Activated T-cell treated with anti-CD3 and anti-CD28 coated beads for 24 hours (primary cell): ENCODE data around the gene PDSS2.
"Not testable (repeated sequence)": the region's sequence is repeated elsewhere in the genome, so short reads cannot be mapped to it uniquely, and the experiment has no call there.

Experiments used
- DNase-seq: peaks from one replicate; pipeline ENCODE4 v3.0.0-alpha.2; 2020; ENCODE audit warnings: low read depth

PDSS2 gene

GRCh38 chr6:107416145-107416544 is 43.2 kb downstream of the PDSS2 start:
- DNase-seq, result no peak

- DNase-seq, result no peak
These were observed 45.3 kb downstream of the PDSS2 start for GRCh38 chr6:107413966-107414645.

GRCh38 chr6:107411161-107411560 is 48.2 kb downstream of the PDSS2 start:
- no peak for DNase-seq

- DNase-seq, result no peak
These were observed 49.4 kb downstream of the PDSS2 start for GRCh38 chr6:107409942-107410341.

DNA sequence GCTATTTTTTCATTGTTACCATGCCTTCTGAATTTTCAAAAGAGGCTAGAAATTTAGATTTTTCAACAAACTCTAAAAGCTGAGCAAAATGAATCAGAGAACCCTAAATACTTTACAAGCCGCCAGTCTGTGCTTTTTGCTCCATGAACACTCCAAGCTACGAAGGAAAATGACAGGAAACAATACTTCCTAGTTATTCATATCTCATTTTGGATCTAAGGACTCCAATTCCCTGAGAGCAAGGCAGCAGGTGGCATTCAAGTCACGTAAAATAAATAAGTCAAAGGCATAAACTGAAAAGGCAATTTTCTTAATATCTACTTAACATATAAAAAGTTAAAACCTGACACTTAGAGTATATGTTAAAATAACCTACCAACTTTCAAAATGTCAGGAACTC is 50.6 kb downstream of the PDSS2 start:
- no peak for DNase-seq

- DNase-seq, result no peak
These were observed 54.4 kb downstream of the PDSS2 start for GRCh38 chr6:107405002-107405401.

- no peak for DNase-seq
These were observed 56.8 kb downstream of the PDSS2 start for GRCh38 chr6:107402533-107402932.

DNA sequence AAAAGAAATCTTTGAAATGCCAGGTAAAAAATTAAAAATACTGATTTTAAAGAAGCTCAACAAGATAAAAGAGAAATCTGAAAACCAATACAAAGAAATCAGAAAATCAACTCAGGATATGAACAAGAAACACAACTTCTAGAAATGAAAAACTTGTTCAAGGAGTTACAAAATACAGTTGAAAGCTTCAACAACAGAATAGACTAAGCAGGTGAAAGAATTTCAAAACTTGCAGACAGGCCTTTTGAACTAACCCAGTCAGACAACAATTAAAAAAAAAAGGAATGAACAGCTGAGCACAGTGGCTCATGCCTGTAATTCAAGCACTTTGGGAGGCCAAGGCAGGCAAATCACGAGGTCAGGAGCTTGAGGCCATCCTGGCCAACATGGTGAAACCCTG is 57.8 kb downstream of the PDSS2 start:
- DNase-seq, result no peak

DNA sequence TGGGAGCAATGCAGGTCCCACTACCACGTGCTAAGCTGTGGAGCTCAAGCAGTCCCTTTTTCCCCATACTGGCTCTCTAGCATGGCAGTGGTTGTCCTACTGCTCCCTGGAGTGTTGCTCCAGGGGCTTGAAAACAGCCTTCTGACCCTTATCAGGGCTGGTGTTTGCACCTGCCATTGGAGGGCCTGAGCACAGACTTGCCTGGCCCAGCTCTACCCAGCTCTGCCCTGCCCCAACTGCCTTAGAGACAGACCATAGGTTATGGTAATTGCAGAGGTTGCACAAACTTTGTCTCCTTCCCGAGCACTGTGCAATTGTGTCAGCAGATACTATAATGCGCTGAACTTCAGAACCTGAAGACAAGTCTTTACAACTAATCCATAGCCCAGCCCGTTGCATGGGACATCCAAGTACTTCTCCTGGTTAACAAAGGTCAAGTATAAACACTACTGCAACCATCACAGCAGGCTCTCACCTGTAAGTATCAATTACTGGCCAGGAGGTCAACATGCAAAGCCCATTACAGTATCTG is 58.7 kb downstream of the PDSS2 start:
- DNase-seq, result no peak

DNA sequence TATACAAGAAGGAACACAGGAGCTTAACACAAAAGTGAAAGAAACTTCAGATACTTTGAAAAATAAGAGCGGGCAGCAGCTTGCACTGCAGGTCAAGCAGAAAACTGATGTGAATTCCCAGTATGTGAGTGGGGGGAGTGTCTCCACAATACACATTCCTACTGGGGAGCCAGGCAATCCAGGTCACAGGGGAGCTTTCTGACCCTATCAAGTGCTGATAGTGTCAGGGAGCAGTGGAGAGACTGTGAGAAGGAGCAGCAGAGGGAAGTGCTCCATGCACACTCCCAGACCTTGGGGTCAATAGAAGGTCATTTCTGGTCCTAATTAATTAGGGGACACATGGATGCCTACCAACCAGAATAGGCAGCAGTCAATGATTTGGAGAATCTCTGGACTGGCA is 59.4 kb downstream of the PDSS2 start:
- no peak for DNase-seq

GRCh38 chr6:107398001-107398400 is 61.4 kb downstream of the PDSS2 start:
- DNase-seq, result no peak

DNA sequence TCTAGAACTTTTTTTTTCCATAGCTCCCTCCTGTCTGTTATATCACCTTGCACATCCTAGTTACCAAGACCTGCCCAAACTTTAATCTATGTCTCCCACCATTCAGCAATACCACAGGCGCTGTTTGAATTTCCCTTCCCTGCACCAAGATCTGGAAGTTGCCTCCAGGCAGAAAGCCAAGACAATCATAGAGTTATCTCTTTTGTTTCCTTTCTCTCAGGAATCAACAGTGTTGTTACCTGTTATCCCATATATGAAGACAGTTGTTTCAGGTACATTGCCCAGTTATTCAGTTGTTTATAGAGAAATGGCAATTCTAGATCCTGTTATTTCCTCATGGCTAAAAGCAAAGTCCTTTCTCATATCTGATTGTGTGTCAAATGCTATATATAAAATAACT is 63.2 kb downstream of the PDSS2 start:
- no peak for DNase-seq

DNA sequence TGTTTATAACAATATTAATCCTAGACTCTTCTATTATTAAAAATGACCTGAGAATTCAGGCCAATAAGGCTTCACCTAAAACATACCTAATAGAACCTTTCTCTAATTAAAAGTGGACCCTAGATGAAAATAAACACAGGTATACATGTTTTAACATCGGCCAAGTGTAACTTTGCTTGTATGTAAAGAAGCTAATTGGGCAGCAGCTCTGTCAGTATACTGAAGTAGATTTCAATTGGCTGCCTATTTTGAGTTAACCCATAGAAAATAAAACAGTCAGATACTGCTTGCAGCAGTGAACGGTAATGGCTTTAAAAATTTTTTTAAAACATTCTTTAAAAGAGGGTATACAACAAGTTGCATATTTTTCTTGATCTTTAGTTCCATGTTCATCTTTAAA is 67.3 kb downstream of the PDSS2 start:
- DNase-seq, result no peak

- DNase-seq, result no peak
These were observed 68.5 kb downstream of the PDSS2 start for GRCh38 chr6:107390685-107391435.

DNA sequence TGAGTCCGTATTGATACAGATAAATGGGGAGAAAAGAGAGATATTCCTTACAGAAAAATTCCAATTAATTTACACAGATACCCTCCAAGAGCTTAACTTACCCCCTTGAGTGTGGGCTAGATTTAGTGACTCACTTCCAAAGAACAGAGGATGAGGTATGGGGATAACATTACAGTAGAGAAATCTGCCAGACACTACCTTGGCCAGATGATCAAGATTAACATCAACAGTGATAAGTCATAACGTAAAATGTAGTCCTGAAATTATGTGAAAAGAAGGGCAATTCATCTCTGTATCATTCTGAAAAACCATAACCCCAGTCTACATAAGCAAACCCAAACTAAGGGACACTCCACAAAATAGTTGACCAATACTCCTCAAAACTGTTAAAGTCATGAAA is 69.3 kb downstream of the PDSS2 start:
- no peak for DNase-seq

GRCh38 chr6:107386904-107387303 is 72.5 kb downstream of the PDSS2 start:
- DNase-seq, result no peak

DNA sequence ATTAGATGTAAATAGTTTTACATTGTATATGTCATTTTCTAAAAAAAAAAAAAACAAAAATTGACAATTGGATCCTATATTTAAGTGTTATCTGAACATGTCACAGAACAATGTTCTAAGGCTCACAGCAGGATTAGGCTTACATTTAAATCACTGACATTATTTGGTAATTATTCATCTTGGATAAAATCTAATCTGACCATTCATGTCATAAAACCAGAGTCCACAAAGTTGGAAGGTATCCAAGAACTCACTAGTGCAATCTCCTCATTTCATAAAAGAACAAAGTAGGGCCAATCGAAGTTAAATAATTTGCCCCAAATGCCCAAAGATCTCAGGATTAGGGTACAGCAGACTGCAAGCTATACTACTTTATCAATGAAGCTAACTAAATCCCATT is 73.0 kb downstream of the PDSS2 start:
- DNase-seq, result no peak

- no peak for DNase-seq
These were observed 75.7 kb downstream of the PDSS2 start for GRCh38 chr6:107383705-107384104.

GRCh38 chr6:107374264-107374663 is 85.1 kb downstream of the PDSS2 start:
- DNase-seq, result no peak

DNA sequence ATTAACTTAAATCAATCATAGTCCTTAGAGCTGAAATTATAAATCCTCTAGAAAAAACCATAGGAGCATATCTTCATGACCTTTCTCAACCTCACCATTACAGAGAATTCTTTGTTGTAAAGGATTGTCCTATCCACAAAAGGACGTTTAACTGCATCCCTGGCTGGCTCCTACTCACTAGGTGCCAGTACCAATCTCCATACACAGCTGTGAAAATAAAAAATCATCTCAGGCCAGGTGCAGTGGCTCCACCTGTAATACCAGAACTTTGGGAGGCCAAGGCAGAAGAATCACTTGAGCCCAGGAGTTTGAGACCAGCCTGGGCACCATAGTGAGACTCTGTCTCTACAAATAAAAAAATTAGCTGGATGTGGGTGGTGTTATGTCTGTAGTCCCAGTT is 89.9 kb downstream of the PDSS2 start:
- no peak for DNase-seq

DNA sequence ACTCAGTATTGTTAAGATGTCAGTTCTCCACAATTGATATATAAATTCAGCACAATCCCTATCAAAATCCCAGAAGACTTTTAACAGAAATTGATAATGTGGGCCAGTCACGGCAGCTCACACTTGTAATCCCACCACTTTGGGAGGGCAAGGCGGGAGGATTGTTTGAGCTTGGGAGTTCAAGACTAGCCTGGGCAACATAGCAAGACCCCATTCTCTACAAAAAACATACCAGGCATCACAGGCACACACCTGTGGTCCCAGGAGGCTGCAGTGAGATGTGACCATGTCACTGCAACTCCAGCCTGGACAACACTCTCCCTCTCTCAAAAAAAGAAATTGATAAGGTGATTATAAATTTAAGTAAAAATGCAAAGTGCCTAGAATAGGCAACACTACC is 90.9 kb downstream of the PDSS2 start:
- no peak for DNase-seq

DNA sequence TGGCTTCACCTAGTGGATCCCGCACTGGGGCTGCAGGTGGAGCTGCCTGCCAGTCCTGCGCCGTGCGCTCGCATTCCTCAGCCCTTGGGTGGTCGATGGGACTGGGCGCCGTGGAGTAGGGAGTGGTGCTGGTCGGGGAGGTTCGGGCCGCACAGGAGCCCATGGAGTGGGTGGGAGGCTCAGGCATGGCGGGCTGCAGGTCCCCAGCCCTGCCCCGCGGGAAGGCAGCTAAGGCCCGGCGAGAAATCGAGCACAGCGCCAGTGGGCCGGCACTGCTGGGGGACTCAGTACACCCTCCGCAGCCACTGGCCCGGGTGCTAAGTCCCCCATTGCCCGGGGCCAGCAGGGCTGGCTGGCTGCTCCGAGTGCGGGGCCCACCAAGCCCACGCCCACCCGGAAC is 95.2 kb downstream of the PDSS2 start:
- DNase-seq, result not testable (repeated sequence)

DNA sequence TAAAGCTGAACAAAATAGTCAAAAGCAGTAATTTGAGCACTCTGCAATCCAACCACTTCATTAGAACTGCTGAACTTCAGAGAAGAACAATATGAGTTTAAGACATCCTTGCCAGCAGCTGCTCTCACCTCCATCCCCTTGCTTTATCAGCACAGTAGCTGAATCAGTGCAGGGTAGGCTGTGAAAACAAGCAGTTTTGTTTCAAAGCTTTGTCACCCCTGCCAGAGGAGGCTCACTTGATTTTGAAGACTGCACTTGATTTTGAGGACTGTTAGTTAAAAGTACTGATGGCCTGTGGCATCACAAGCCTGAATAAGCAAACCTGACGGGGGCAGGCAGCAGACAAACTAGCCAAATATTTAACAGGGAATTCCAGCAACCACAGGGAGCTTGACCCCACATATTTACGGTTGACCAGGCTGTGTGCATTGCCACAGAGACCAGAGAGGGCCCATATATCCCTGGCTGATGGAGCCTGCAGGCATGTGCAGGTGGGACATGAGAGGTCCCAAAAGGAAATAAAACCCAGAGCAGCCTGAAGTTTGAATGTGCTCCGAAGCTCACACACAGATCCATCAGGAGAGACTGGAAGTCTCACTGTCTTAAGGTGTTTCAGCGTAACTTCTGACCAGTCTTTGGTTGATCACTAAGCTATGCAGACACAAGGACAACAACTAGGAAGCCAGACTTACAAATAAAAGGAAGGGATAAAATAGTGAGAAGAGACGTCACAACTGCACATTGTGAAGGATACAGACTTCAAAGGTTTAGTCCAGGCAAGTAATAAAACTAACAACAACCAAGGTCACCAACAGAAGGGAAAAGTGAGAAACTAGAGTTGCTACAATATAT is 97.4 kb downstream of the PDSS2 start:
- DNase-seq, result no peak
